Hepatic stellate cell (primary cell): ENCODE results near the gene GRB2.
"Not testable (repeated sequence)": the region's sequence is repeated elsewhere in the genome, so short reads cannot be mapped to it uniquely, and the experiment has no call there.

Experiments used
- DNase-seq: peaks from one replicate; pipeline ENCODE4 v3.0.0; 2011; ENCODE audit warnings: low spot score

The GRB2 gene

GRCh38 chr17:75318615-75319222 lies 86.8 kb downstream of the GRB2 start:
- DNase-seq: no peak

- no peak for DNase-seq
These were observed 87.3 kb downstream of the GRB2 start for GRCh38 chr17:75318211-75318610.

DNA sequence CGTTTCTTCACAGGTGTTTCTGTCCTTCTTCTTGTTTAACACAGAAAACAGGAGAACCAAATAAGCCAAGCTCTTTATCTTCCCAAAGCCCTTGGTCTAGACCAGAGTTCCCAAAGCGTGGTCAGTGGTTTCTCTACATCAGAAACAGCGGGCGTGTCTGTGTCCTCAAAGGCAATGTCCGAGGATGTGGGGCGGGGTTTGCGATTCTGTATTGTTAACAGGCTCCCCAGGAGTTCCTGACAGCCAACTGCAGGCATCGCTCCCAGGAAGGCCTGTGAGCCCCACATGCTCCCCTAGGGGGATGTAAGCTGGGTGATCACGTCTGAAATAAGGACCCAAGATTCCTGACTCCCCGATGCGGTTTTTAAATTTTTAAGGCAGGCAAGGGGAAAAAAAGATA lies 87.8 kb downstream of the GRB2 start:
- no peak for DNase-seq

DNA sequence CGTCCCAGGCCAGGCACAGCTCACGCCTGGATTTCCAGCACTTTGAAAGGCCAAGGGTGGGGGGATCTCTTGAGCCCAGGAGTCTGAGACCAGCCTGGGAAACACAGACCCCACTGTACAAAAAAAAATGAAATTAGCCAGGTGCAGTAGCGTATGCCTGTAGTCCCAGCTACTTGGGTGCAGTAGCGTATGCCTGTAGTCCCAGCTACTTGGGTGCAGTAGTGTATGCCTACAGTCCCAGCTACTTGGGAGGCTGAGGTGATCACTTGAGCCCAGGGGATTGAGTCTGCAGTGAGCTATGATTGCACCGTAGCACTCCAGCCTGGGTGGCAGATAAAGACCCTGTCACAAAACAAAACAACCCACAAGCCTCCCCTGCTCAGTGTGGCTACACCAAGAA lies 89.2 kb downstream of the GRB2 start:
- DNase-seq: no peak

DNA sequence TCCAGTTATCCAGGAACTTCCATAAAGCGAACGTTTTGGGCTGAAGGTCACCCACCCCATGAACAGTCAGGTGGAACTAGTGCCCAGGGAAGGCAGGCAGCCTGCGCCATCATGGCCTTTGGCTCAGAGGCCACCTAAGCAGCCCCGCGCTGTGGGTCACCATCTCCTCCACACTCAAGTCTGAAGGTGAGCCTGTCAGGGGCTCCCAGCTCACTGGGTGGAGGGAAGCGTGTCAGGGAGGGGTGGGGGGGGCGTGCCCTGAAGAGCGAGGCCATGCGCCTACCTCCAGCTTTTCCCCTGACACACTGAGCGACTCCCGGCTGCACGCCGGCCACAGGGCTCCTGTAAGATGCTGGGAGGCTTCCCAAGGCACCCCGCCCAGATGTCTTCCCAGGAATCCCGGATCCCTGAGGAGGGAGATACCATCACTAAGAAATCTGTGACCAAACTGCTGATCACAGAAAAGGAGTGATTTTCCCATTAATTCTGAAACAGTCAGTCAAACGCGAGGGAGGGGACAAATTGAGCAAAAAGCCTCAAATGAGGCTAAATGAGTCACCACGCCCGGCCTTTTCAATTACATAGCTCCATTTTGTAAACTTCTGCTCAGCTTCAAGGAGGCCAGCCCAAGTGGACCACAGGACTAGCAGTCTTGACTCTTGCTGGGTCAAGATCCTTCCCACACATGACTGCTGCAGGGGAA lies 89.8 kb downstream of the GRB2 start:
- no peak for DNase-seq

DNA sequence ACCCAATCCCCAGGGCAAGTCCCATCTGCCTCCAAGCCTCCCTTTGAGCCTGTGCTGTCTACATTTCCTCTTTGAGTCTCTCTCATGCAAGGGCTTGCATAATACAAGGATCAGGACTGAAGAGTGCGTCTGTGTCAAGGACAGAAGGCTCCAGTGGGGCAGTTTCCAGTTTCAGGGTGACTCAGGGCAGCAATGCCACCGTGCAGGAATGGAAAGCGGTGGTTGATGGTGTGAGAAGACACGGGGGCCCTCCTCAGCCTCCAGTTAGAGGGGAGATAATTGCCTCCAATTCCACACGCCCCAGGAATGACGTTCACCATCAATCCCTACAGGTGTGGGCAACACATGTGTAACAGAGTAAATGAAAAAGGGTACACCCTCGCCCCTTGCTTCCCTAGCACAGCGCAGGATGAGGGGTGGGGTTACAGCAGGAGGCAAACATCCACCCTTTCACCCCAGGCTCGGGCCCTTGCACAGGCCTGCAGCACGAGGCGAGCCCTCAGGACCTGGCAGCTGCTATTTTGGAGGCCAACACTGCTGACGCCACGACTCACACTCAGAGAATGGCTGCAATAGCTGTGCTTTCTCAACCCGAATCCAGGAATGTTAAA lies 91.4 kb downstream of the GRB2 start:
- no peak for DNase-seq

- DNase-seq: no peak
These were observed 96.5 kb downstream of the GRB2 start for GRCh38 chr17:75308732-75309629.

DNA sequence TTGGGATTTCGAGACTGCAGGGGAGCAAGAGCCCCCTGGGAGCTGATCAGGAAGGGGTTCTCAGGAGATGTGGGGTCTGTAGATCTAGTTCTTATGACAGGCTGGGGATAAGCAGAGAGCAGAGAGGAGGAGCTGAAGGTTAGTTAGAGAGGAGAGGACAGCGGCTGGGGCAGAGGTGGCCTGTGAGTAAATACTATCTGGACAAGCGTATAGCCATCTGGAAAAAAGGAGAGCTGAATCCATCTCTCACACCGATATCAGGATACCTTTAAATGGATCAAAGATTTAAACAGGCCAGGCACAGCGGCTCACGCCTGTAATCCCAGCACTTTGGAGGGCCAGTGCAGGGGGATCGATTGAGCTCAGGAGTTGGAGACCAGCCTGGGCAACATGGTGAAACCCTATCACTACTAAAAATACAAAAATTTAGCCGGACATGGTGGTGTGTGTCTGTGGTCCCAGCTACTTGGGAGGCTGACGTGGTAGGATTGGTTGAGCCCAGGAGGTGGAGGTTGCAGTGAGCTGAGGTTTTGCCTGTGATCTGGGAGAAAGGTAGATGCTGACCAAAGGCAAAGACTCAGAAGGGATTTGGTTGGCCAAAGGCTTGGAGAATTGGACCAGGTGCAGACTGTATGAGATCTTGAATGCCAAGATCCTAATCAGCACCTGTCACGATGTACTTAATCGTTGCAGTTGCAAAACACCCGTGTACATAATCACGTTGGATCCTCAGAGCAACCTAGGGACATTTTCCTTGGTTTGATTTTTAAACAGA lies 97.3 kb downstream of the GRB2 start:
- DNase-seq: no peak

- DNase-seq: no peak
These were observed 103.8 kb downstream of the GRB2 start for GRCh38 chr17:75301502-75302206.

- no peak for DNase-seq
These were observed 104.4 kb downstream of the GRB2 start for GRCh38 chr17:75301049-75301448.

DNA sequence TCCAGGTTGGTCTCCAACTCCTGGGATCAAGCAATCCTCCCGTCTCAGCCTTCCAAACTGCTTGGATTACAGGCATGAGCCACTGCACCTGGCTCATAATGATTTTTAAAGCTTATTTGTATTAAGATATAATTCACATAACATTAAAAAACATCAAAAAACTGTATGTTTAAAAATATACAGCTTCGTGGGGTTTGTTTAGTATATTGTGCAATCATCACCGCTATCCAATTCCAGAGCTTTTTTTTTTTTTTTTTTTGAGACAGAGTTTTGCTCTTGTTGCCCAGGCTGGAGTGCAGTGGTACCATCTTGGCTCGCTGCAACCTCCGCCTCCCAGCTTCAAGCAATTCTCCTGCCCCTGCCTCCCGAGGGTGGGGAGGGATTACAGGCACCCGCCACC lies 105.2 kb downstream of the GRB2 start:
- no peak for DNase-seq

DNA sequence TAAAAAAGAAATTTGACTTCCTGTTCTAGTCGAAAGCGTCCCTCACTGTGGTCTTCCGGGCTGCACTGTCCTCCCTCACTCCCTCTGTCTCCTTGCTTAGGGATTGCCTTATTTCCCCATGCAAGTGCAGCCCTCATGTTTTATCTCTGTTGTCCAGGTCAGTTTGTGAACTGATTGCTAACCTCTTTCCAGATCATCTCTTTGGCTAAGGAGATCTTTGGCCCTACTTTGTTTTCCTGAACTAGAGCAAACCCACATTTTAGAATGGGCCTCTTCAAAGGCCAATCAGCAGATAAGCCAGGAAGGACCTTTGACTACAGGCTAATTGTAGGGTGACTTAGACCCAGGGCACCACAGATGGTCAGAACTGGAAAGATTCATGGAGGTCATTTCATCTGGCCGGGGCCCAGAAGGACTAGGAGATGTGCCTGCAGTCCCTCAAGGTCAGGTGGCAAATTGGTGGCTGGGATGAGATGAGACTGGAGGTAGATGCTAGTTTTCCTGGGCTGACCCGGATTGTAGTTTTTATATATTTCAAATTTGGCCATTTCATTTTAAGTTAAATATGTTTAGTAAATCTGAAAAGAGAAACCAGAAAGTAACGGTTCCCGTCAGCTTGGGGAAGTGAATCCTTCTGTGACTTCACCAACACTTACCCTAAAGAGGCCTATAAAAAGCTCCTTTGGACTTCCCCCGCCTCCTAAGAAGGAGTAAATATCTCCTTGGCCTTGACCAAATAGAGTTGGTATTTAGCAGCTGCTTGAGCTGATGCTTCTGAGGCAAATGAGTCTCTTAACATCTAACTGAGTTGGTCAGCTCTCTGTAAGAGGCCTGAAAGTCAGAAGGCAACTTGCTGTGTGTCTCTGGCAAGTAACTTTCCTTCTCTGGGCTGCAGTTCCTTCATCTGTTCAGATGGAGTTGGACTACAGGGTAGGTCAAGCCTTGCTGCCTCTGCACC lies 110.0 kb downstream of the GRB2 start:
- DNase-seq: no peak

- DNase-seq: not testable (repeated sequence)
These were observed 112.5 kb downstream of the GRB2 start for GRCh38 chr17:75292810-75293448.

DNA sequence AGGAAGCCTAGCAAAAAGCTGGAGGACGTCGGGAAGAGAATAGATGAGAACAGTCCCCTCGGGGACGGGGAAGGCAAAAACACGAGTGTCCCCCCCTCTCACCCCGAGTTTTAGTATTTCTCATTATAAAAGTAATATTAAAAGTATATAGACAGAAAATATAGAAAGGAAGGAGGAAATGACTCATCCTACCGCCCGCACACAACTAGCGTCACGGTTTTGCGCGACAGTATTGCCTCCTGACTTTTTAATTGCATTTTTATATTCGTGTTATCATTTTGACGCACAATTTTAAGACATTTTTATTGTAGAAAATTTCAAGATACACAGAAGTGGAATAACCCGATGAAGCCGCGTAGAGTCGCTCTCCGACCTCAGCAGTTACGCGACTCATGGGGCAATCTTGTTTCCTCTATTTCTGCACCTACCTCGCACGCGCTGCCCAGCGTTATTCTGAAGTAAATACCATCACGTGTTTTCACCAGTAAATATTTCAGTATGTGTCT lies 115.6 kb downstream of the GRB2 start:
- peak; percentile 41 for DNase-seq

GRCh38 chr17:75289115-75289831 lies 116.2 kb downstream of the GRB2 start, which contains the start of gene SLC25A19:
TSS of gene SLC25A19 (minus strand) at chr17:75289433. CDS start at chr17:75286764, 2,669 bp downstream.
- DNase-seq: peak; percentile 100

- peak; percentile 49 for DNase-seq
These were observed 116.7 kb downstream of the GRB2 start for GRCh38 chr17:75288770-75289114.

GRCh38 chr17:75288359-75288758 lies 117.1 kb downstream of the GRB2 start:
- no peak for DNase-seq

DNA sequence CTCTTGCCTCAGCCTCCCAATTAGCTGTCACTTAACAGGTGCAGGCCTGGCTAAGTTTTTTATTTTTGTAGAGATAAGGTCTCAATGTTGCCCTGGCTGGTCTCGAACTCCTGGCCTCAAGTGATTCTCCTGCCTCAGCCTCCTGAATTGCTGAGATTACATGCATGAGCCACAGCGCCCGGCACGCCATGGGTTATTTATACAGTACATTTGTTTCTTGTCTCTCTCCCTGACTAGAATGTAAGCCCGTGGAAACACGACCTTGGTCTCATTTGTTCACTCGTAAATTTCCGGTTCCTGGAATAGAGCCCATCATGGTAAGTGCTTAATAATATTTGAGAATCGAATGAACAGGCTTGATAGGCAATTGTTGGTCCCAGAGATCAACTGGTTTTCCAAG lies 118.3 kb downstream of the GRB2 start:
- DNase-seq: no peak

GRCh38 chr17:75285123-75285522 lies 120.4 kb downstream of the GRB2 start:
- DNase-seq: no peak
